HG03066 (cell line): ENCODE data around the gene CFDP1.
"Not testable (repeated sequence)": the region's sequence is repeated elsewhere in the genome, so short reads cannot be mapped to it uniquely, and the experiment has no call there.

Experiments used
- ATAC-seq: cut with Tn5 transposase; IDR thresholded peaks from one replicate; pipeline ENCODE4 v1.9.1; 2021; ENCODE audit warnings: low read depth; ENCODE audit not compliant: unreplicated experiment

Gene CFDP1

DNA sequence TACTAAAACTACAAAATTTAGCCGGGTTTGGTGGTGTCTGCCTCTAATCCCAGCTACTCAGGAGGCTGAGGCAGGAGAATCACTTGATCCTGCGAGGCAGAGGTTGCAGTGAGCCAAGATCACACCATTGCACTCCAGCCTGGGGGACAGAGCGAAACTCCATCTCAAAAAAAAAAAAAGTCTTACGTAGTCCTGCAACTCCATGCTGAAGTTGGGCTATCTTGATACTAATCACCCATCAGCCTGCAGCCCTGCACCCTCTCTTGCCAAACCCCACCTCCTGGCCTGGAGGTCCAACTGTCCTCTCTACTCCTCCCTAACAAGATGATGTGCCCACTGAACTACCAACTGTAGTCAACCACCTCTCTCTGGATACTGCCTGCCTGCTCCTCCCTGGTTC is 26.4 kb upstream of the CFDP1 start:
- ATAC-seq = no peak

DNA sequence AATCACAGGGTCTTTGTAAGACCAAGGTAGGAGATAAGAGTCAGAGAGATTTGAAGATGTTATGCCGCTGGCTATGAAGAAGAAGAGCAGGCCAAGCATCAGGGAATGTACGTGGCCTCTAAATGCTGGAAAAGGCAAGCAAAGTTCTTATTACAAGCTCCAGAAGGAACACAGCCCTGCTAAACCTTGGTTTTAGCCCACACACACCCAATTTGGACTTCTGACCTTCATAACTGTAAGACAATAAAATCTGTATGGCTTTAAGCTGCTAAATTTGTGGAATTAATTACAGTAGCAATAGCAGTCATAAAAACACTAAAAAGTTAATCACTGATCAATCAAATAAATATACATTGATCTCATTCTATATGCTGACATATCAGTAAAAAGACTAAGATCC is 25.1 kb upstream of the CFDP1 start:
- no peak for ATAC-seq

DNA sequence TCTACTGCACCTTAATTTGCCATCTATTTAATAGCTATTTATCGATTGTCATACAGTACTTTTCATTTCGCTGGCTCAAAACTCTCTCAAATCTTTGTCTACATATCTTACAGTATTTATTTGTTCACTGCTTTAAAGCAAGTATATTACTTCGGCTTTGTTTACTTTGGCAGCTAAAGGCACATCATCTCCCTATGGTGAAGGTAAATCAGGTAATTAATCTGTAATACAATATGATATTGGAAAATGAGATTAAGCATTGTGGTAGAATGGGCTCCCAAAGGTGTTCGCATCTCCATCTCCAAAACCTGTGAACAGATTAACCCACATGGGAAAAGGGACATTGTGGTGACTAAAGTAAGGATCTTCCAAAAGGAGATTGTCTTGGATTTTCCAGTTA is 24.7 kb upstream of the CFDP1 start:
- no peak for ATAC-seq

DNA sequence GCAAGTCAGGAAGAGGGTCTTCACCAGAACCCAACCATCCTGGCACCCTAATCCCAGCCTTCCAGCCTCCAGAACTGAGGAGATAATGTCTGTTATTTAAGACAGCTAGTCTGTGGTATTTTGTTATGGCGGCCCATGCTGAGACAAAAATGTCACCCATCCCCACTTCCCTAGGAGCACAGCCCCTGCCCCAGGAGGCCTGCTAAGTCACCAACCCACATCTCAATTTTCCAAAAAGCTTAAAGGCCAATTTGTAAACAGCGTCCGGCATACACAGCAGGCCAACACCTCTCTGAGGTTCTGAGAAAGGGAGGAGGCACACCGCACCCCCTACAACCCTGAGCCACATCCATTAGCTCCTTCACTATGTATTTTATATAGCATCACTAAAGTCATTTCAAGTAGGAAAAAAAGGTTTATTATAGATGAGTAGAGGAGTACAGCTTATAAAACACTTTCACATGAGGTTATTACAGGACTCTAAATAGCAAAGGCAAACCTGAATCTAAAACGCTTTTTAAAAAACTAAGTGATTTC is 24.2 kb upstream of the CFDP1 start:
- no peak for ATAC-seq

DNA sequence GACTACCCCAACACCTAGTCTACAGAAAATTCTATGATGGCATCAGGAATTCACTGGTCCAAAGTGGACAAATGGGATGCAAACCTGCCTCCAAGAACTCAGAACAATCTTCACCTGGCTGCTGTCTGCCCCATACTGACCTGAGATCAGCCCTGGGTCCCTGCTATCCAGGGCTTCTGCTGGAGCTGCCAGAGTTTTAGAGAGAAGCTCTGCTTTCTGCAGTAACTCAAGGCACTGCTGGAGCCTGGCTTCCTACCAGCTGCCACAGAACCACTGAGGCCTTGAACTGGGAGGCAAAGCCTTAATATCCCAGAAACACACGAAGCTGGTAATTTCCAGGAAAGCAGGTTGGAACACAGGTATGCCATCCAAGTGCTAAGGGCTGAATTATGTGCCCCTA is 23.7 kb upstream of the CFDP1 start:
- ATAC-seq = no peak

DNA sequence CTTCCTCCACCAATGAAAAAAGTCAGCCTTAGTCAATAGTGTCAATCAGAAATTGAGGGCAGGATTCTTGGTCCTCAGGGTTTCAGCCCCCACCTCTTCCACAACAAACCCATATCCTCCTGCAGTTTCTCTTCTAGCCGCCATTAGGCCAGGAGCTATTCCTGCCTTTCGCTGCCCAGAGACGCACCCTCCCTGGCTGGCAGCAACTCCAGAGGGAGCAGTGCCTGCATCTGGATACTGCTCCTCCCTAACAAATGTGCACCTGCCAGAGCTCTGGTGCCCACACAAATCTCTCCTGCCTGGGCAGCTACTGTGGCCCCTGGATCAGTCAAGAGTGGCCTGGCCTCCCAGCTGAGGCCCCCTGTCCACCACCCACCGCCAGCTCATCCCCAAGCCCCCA is 23.2 kb upstream of the CFDP1 start:
- ATAC-seq = not testable (repeated sequence)

DNA sequence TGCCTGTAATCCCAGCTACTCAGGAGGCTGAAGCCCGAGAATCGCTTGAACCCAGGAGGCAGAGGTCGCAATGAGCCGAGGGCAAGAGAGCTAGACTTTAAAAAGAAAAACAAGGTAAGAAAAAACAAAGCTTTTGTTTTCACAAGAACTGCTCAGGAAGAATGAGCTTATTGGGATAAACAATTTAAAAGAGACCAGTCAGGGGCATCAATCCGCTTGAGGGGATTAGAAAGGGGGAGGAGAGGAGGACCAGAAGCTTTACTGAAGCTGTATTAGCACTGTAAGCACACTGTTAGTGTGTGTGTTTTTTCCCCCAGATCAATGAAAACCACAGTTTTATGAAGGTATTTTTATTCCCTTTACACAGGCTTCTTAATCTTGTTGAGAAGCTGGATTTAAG is 22.4 kb upstream of the CFDP1 start:
- ATAC-seq = no peak

DNA sequence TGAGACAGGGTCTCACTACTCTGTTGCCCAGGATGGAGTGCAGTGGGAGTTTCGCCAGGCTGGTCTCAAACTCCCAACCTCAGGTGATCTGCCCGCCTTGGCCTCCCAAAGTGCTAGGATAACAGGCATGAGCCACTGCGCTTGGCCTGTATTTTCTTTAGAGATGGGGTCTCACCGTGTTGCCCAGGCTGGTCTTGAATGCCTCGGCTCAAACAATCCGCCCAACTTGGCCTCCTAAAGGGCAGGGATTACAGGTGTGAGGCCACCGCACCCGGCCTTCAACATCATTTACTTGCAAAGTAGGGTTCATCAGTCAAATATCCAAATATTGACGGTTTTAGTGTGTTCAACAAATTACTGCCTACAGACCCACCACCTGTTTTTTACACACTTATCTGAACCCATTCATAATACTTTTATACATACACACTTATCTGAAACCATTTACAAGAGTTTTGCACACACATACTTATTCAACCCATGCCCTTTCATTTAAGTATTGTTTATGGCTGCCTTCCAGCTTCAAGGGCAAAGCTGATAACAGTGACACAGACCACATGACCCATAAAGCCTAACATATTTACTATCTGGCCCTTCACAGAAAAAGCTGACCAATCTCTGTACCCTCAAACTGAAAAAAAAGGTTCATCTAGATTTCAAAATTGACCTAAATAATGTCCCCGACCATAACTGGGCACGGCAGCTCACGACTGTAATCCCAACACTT is 19.3 kb upstream of the CFDP1 start:
- ATAC-seq = no peak

DNA sequence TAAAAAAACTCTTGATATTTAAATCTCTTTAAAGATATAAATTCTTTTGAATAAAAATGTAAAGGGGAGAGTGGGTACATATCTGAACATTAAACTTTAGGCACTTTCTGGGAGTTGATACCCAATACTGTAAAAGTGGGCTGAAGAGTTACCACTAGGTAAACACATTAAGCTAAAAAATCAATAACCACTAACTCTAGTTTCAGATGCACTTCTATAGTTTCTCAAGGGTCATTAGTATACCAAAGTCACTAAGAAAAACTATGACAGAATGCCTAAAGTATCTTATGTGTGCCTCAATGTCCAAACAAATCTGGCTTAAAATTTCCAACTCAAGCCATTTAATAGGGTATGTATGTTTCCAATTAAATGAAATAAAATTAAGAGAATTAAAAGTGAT is 13.1 kb upstream of the CFDP1 start:
- ATAC-seq = no peak

DNA sequence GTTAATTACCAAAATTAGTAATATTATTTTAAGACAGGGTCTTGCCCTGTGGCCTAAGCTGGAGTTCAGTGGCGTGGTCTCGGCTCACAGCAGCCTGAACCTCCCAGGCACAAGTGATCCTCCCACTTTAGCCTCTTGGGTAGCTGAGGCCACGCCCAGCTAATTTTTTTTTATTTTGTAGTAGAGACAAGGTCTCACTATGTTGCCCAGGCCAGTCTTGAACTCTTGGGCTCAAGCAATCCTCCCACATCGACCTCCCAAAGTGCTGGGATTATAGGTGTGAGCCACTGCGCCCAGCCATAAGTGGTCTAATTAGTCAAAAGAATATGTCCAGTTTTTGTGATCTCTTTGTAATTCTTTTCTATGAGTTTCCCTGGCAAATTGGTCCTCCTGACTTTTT is 12.0 kb upstream of the CFDP1 start:
- no peak for ATAC-seq

DNA sequence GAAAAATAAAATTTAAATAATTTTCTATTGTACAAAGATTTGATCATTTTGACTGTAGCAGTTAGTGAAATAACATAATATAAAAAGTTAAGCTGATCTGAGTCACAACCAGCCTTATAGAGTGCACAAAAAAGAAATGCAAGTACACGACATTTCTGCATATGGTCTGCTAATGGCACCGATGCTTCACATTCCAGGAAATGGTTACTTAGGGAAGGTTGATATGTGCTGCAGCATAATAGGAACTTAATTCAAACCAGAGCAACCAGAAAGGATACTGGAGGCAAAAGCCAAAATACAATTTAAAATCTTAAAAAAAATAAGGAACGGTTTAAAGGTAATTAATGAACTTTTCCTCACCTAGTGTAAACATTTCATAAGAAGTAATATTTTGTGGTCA is 10.0 kb upstream of the CFDP1 start:
- no peak for ATAC-seq

DNA sequence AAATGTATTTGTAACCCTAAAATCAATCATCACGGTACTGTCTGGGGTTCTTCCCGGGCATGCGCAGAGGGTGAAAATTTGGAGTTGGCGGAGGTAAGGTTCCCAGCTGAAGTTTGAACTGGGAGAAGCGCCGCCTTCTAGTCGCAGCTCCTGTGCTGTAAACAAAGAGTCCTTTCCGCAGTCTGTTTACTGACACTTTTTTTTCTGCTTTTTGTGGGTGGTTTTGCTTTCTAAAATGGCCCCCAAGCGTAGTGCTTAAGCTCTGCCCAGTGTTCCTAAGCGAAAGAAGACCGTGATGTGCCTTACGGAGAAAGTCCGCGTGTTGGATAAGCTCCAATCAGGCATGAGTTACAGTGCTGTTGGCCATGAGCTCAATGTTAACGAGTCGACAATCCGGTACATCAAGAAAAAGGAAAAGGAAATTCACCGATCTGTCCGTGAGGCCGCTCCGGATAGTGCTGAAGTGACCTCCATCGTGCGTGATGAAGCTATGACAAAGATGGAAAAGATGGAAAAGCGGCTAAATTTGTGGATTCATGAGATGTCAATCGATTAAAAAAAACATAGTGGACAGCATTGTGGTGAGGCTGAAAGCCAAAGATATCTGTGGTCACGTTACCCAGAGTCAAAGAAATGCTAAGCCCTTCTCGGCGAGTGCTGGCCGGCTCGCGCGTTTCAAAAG is 570 bp upstream of the CFDP1 start:
- ATAC-seq = peak; percentile 64

DNA sequence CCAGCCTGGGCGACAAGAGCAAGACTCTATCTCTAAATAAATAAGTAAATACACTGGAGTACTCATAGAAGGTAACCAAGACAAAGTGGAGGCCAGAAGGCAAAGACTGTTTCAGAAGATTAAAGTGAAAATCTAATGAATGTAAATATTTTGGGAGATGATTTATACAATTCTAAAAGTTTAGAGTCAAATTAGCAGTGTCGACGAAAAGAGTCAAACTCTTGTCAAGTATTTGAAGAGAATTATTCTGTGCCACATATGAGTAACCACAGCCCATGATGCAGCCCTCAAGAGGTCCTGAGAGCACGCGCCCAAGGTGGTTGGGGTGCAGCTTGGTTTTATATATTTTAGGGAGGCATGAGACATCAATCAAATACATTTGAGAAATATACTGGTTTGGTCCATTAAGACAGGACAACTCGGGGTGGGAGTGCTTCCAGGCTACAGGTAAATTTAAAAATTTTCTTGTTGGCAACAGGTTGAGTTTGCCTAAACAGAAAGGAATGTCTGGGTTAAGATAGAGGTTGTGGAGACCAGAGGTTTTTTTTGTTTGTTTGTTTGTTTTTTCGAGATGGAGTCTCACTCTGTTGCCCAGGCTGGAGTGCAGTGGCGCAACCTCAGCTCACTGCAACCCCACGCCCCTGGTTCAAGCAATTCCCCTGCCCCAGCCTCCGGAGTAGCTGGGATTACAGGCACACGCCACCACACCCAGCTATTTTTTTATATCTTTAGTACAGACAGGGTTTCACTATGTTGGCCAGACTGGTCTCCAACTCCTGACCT is 3.5 kb downstream of the CFDP1 start:
- ATAC-seq = no peak

DNA sequence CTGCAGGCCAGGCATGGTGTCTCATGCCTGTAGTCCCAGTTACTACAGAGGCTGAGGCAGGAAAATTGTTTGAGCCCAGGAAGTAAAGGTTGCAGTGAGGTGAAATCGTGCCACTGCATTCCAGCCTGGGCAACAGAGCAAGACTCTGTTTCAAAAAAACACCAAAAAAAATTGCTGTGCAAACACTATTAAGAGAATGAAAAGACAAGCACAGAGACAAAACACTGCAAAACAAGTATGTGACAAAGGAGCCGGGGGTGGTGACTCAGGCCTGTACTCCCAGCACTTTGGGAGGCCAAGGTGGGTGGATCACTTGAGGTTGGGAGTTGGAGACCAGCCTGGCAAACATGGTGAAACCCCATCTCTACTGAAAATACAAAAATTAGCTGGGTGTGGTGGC is 6.8 kb downstream of the CFDP1 start:
- ATAC-seq = not testable (repeated sequence)

DNA sequence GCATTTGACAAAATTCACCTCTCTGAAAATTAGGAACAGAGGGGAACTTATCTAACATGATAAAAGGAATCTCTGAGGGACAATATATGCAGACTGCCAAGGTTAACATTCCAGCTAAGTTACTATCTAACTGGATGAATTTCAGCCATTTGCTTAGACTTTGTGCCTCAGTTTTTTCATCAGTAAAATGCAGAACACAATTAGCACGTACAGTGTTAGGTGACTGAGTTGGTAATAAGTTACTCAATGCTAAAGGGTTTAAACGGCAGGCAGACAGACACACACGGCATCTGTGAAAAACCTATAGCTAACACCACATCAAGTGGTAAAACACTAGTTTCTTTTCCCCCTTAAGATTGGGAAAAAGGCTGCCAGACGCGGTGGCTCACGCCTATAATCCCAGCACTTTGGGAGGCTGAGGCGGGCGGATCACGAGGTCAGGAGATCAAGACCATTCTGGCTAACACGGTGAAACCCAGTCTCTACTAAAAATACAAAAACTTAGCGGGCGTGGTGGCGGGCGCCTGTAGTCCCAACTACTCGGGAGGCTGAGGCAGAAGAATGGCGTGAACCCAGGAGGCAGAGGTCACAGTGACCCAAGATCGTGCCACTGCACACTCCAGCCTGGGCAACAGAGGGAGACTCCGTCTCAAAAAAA is 9.1 kb downstream of the CFDP1 start:
- ATAC-seq = not testable (repeated sequence)

DNA sequence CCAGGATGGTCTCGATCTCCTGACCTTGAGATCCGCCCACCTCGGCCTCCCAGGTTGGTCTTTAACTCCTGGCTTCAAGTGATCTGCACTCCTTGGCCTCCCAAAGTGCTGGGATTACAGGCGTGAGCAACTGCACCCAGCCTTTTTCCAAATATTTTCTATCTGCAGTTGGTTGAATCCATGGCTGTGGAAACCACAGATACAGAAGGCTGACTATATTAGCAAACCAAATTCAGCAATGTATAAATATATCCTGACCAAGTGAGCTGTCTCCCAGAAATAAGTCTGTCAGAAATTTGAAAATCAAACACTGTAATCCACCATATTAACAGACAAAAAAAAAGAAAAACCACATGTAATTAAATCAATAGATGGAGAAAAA is 9.6 kb downstream of the CFDP1 start:
- ATAC-seq = no peak

DNA sequence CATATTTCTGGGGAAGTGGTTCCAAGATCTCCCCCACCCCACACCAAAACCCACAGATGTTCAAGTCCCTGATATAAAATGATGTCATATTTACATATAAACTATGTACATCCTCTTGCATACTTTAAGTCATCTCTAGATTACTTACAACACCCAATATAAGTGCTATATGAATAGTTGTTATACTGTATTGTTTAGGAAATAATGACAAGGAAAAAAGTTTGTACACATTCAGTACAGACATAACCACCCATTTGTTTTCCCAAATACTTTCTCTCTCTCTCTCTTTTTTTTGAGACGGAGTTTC is 11.5 kb downstream of the CFDP1 start:
- no peak for ATAC-seq

DNA sequence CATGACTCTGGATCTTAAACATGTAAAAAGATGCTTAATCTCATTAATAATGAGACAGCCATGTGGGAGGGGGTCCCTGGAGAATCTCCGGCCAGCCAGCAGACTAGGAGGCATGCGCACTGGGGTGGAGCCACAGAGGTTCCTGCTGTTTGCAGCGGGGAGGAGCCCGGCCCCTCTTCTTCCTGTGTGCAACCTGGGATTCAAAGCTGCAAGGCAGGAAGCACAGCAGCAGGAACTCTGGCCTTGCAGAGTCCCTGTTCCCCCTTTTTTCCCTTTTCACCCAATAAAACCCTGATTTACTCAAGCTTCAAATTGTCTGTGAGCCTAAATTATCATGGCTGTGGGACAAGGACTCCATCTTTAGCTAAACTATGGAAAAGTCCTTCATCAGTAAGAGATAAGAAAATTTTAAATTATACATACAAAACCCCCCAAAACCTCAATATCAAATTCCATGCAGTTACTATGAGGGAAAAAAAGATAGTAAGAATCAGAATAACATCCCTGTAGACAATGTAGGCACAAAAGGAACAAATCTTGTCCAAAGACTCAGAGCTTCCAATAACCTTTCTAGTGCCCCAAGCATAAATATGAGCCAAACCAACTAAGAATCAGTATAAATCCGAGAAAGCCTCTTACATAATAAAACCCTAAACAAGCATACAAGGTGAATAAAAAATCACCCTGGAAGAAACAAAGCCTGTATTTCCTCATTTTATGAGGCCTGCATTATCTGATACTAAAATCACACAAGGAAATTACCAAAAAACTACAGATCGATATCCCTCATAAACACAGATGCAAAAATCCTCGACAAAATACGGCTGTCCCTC is 12.1 kb downstream of the CFDP1 start:
- ATAC-seq = peak; percentile 77

DNA sequence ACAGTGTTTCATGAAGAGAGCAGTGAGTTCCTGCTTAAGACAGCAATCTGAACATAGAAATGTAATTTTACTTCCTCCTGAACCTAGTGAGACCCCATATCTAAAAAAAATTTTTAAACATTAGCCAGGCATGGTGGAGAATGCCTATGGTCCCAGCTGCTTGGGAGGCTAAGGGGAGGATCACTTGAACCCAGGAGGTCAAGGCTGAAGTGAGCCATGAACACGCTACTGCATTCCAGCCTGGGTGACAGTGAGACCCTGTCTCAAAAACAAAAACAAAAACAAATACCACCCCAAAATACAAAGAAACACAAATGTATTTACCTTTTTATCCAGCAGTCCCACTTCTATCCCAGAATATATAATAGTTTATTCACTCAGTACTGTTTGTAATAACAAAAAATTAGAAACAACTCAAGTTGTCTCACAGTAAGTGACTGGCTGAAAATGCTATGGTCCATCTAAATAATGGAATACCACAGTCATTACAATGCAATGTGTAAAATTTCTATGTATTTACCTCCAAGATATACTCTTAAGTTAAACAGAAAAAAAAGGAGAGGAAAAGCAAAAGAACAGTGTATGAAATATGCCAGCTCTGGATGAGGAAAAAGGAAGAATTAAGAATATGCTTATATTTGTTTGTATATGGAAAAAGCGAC is 16.3 kb downstream of the CFDP1 start:
- no peak for ATAC-seq
